ENCODE results near the gene GALNT15.

DNA sequence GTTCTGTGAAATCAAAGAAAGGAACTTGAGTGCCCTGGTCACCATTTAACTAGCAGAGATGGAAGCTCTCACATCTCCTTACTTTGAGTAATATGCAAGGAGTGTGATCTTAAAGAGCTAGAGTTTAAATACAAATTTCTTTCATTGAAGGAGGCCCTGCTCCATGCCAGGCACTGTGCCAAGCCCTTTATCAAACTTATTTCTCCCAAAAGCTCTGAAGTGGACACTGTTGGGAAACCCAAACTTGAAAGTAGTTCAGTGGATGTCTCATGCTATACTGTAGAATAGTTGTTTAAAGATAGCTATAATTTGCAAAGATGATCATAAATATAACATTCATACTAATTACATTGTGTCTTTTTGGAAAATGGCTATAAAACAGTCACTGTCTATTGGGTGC, 17.1 kb downstream of the GALNT15 start:
- TF ChIP-seq, protein P1, sequence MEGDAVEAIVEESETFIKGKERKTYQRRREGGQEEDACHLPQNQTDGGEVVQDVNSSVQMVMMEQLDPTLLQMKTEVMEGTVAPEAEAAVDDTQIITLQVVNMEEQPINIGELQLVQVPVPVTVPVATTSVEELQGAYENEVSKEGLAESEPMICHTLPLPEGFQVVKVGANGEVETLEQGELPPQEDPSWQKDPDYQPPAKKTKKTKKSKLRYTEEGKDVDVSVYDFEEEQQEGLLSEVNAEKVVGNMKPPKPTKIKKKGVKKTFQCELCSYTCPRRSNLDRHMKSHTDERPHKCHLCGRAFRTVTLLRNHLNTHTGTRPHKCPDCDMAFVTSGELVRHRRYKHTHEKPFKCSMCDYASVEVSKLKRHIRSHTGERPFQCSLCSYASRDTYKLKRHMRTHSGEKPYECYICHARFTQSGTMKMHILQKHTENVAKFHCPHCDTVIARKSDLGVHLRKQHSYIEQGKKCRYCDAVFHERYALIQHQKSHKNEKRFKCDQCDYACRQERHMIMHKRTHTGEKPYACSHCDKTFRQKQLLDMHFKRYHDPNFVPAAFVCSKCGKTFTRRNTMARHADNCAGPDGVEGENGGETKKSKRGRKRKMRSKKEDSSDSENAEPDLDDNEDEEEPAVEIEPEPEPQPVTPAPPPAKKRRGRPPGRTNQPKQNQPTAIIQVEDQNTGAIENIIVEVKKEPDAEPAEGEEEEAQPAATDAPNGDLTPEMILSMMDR (IDR thresholded peaks at IDR 0.05; ENCODE audit: low read length): no peak
- TF ChIP-seq EZH2 (IDR thresholded peaks at IDR 0.05; ENCODE audit: borderline replicate concordance, low read length): no peak
